Epithelial cell of esophagus (primary cell): ENCODE results near the gene ALPL.
A peak's percentile ranks its signal among the peaks of the same experiment; 100 is the strongest.

Experiments
- DNase-seq: peaks from one replicate; pipeline ENCODE4 v3.0.0; 2010; ENCODE audit warnings: low read depth
- H3K4me3 ChIP-seq: 2 replicates; pipeline ENCODE4 v1.5.1; 2011; ENCODE audit warnings: mild to moderate bottlenecking, low read length, control low read depth
- TF ChIP-seq, protein P1 (sequence below): IDR thresholded peaks from 2 replicates; pipeline ENCODE4 v1.5.1; 2011; ENCODE audit warnings: low read depth, mild to moderate bottlenecking, low read length, control low read depth, inconsistent platforms; ENCODE audit not compliant: insufficient read depth; ENCODE audit errors: missing control alignments

Gene ALPL

DNA sequence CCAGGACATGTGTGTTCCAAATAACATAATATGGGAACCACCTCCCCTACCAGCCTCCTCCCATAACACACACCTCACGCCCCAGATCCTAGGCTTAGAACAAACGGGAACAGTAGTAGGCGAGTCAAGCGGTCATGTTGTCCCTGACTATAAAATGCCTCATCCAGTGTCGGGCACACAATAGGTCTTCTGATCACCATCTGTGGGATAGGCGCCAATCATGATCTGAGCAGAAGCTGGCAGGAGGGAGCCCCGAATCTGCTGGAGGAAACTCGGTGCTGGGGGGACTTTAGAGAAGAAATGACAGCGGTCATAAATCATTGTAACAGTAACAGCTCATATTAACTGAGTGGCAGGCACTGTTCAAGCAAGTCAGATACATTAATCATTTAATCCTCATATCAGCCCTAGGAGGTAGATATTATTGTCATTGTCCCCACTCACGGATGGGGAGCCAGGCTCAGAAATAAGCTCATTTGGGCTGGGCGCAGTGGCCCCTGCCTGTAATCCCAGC is 13.4 kb downstream of the ALPL start:
- TF ChIP-seq, protein P1, sequence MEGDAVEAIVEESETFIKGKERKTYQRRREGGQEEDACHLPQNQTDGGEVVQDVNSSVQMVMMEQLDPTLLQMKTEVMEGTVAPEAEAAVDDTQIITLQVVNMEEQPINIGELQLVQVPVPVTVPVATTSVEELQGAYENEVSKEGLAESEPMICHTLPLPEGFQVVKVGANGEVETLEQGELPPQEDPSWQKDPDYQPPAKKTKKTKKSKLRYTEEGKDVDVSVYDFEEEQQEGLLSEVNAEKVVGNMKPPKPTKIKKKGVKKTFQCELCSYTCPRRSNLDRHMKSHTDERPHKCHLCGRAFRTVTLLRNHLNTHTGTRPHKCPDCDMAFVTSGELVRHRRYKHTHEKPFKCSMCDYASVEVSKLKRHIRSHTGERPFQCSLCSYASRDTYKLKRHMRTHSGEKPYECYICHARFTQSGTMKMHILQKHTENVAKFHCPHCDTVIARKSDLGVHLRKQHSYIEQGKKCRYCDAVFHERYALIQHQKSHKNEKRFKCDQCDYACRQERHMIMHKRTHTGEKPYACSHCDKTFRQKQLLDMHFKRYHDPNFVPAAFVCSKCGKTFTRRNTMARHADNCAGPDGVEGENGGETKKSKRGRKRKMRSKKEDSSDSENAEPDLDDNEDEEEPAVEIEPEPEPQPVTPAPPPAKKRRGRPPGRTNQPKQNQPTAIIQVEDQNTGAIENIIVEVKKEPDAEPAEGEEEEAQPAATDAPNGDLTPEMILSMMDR: no peak
- no peak overlapping the region for H3K4me3 ChIP-seq
- DNase-seq: no peak

DNA sequence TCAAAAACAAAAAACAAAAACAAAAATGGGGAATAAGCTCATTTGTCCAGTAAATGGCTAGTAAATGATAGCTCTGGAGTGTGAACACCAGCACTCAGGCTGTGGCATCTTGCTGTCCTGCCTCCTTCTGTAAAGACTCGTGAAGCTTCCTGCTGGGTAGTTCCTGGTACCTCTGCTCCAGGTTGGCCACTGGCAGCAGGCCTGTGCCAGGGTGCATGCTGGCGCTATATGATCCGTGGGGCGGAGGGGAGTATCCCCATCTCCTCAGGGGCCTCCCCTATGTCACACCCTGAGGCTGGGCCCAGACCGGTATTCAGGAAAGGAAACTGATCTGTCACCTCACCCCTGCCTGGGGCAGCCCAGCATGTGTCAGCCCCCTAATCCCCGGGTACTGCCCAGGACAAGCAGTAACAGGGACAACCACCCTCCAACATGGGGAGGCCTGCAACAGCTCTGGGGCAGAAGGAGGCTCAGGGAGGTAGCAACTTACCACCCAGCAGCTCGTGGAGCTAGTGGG is 14.1 kb downstream of the ALPL start:
- H3K4me3 ChIP-seq: no peak overlapping the region
- DNase-seq: peak; percentile 38
- TF ChIP-seq, protein P1: no peak

DNA sequence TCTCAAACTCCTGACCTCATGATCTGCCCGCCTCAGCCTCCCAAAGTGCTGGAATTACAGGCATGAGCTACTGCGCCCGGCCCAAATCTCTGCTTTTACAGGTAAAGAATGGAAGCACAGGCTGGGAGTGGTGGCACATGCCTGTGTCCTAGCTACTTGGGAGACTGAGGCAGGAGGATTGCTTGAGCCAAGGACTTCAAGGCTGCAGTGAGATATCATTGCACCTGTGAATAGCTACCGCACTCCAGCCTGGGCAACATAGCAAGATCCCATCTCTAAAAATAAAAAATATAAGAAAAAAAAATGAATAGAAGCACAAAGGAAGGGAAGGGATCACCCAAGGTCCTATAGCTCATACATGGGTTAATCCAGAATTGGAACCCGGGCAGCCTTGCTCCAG is 15.0 kb downstream of the ALPL start:
- TF ChIP-seq, protein P1: no peak
- no peak overlapping the region for H3K4me3 ChIP-seq
- DNase-seq: no peak

DNA sequence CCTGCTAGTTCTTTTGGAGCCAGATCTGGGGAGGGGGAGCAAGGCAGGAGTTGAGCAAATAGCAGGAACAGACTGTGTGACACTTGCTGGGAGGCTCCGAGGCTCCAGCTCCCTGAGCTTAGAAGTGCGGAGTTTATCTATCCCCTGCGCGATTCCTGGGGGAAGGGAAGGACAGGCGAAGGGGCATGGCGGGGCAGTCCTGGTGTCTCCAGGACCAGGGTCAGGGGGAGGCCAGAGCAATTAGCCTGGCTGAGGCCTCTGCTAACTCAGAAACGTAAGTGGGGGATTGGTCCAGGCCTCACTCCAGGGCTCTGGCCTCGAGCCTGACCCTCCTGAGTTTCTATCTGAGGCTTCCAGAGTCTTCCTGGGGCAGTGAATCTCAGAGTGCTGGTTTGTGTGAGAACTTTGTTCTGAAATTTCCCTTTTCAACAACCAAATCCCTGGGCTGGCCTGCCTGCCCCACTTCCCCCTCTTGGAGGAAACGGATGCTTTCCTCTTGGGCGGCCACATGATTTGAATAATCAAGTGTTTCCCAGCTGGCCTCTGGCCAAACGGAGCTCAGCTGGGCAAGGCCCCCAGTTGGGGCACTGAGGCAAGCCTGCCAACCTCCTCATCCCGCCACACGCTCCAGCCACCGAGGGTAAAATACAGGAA is 15.6 kb downstream of the ALPL start:
- no peak for DNase-seq
- TF ChIP-seq, protein P1: no peak
- no peak overlapping the region for H3K4me3 ChIP-seq

DNA sequence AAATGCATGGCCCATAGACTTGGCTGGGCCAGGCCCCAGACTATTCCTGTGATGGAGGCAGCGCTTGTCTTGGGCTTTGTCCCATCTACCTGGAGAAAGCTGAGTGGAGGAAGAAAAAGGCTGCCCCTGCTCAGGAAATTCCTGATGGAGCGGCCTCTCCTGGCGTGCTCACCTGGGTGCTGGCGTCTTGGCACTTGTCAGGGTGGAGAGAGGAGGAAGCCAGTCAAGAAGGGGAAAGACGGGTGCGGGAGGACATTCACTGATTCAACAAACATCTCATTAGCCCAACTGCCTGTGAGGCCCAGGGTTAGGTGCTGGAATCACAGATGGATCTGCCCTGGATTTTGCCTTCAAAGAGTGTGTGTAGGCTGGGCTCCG is 16.1 kb downstream of the ALPL start:
- DNase-seq: no peak
- no peak overlapping the region for H3K4me3 ChIP-seq
- TF ChIP-seq, protein P1: no peak

DNA sequence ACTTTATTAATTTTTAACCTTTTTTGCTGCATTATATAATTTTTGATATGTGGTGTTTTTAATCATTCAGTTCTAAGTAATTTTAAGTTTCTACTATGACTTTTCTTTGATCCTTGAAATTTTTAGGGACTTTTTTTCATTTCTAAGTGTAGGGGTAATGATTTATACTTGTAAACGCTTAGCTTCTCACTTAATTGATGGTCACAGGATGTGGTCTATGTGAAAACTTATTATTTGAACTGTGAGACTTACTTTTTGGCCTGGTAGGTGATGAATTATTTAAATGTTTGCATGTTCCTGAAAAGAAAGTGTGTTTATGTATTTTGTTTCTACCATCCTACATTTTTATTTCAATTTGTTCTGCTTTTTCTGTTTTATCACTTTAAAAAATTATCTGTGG is 17.2 kb downstream of the ALPL start:
- TF ChIP-seq, protein P1: no peak
- no peak for DNase-seq
- H3K4me3 ChIP-seq: no peak overlapping the region

DNA sequence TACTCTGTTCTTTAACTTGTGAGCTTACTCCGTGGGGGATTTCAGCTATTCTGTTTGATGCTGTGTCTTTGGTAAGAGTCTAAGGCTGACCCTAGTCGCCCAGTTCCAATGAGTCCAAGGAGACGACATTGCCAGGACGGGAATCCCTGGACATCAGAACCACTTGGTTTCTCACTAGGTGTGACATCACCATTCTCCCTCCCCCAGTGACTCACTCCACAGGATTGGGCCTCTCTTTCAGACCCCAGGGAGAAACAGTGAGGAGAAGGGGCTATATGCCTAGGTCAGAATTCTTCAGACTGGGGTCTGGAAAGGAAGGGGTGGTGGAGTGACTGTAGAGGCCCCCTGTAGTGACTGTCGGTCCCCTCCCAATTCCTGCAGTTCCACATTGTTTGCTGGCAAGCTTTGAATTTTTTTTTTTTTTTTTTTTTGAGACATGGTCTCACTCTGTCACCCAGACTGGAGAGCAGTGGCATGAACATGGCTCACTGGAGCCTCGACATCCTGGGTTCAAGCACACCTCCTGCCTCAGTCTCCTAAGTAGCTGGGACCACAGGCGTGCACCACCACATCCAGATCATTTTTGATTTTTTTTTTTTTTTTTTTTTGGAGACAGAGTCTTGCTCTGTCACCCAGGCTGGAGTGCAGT is 21.3 kb downstream of the ALPL start:
- no peak overlapping the region for H3K4me3 ChIP-seq
- TF ChIP-seq, protein P1: no peak
- no peak for DNase-seq
